ENCODE results near the gene FTH1. TPM values are rescaled to one million over a fixed set of nuclear protein-coding genes. Genes with fewer than 3 reads are reported as not detected.
"Not testable (repeated sequence)": the region's sequence is repeated elsewhere in the genome, so short reads cannot be mapped to it uniquely, and the experiment has no call there.

FTH1 gene
- total RNA-seq, 2 donors from 2014 or later, result 2,226 to 2,809 TPM

DNA sequence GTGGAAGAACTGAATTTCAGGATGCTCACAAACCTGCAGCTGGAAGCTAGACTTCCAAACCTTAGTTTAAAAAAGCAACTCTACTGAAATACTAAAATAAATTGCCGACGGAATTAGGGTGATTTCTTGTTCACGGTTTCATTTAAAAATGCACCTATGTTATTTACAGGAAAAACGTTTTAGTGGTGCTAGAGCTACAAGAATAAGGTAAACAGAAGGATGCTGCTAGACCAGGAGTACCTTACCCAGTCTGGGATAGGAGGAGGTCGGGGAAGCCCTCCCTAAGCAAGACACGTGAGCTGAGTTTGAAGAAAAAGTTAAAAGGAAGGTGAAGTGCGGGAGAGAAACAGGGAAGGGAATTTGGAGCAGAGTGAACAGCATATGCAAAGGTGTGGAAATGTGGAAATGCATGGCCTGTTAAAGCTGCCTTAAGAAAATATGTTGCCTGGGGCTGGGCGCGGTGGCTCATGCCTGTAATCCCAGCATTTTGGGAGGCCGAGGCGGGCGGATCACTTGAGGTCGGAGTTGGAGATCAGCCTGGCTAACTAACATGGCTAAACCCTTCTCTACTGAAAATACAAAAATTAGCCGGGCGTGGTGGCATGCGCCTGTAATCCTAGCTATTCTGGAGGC is 1.4 kb upstream of the FTH1 start:
- no peaks in the 10 kb centered on the region for H3K9me3 ChIP-seq (ENCODE audit: control insufficient read depth, low read length)
- H3K27ac Mint-ChIP-seq, result peak overlapping the region; percentile 97
- H3K36me3 Mint-ChIP-seq (ENCODE audit: low read depth), result peaks cover 30% of the 10 kb centered on the region
- H3K4me3 Mint-ChIP-seq, result peak overlapping the region; percentile 97
- no peaks in the 10 kb centered on the region for H3K27me3 ChIP-seq (ENCODE audit: control insufficient read depth, insufficient read depth, low read length, poor library complexity, severe bottlenecking)
- 88 to 90% methylated on average over 13 to 16 of the region's 16 CpGs for WGBS, 2 experiments (ENCODE audit: insufficient coverage in 1 of 2, insufficient read length in 1 of 2)
- H3K4me3 ChIP-seq (ENCODE audit: low read length), result peak overlapping the region; percentile 91
- no peak overlapping the region for H3K27ac ChIP-seq (ENCODE audit: low read depth, low read length)
- TF ChIP-seq, protein P1, sequence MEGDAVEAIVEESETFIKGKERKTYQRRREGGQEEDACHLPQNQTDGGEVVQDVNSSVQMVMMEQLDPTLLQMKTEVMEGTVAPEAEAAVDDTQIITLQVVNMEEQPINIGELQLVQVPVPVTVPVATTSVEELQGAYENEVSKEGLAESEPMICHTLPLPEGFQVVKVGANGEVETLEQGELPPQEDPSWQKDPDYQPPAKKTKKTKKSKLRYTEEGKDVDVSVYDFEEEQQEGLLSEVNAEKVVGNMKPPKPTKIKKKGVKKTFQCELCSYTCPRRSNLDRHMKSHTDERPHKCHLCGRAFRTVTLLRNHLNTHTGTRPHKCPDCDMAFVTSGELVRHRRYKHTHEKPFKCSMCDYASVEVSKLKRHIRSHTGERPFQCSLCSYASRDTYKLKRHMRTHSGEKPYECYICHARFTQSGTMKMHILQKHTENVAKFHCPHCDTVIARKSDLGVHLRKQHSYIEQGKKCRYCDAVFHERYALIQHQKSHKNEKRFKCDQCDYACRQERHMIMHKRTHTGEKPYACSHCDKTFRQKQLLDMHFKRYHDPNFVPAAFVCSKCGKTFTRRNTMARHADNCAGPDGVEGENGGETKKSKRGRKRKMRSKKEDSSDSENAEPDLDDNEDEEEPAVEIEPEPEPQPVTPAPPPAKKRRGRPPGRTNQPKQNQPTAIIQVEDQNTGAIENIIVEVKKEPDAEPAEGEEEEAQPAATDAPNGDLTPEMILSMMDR (conservative IDR thresholded peaks at IDR 0.05), result no peak
- H3K9ac ChIP-seq (ENCODE audit: extremely low read depth, low read length, poor library complexity, severe bottlenecking), result peak overlapping the region; percentile 89
- H3K27me3 Mint-ChIP-seq (ENCODE audit: insufficient read depth), result no peaks in the 10 kb centered on the region
- peaks cover 45% of the 10 kb centered on the region for H3K4me1 Mint-ChIP-seq
- peaks cover 18% of the 10 kb centered on the region for H3K4me1 ChIP-seq (ENCODE audit: control insufficient read depth, insufficient read depth, low read length)
- DNase-seq, result no peak
- no peaks in the 10 kb centered on the region for H3K9me3 Mint-ChIP-seq
- H3K36me3 ChIP-seq (ENCODE audit: control insufficient read depth, insufficient read depth, low read length), result peaks cover 26% of the 10 kb centered on the region

DNA sequence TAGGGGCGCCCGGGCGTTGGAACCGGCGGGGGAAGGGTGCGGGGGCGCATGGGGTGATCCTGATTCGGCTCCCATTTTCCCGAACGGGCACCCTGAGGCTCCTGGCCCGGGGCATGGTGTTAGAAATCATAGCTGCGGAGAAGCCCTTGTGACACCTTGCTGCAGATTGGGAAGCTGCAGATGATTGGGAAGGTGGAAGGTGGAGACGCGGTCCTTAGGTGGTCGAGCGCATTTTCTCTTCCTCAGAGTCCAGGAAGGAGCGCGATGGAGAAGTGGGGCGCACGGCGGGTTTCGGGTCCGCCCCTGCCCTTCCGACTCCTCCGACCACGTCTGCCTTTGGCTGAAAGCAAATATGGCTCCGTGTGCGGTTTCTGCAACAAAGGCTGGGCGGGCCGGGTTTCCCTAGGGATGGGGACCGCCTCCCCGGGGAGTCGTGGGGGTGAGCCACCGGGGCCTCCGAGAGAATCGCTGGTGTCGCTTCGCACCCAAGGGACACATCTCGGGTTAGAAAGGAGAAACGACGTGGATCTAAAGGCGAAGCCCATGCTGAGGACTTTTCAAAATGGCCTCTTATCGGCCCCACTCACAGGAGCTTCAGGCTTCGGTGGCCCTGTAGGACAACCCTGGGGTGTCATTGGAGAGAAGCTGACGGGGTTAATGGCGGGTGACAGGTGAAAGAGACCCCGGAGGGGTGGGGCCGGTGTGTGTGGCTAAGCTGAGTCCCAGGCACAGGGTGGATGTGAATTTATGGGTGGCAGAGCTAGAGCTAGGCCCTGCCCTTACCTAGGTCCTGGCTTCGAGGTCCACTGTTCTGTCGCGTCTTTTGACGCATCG is 707 bp upstream of the FTH1 start:
- peaks cover 33% of the 10 kb centered on the region for H3K36me3 ChIP-seq (ENCODE audit: control insufficient read depth, insufficient read depth, low read length)
- H3K4me3 ChIP-seq (ENCODE audit: low read length), result peak overlapping the region; percentile 91
- no peaks in the 10 kb centered on the region for H3K9me3 ChIP-seq (ENCODE audit: control insufficient read depth, low read length)
- H3K27me3 ChIP-seq (ENCODE audit: control insufficient read depth, insufficient read depth, low read length, poor library complexity, severe bottlenecking), result no peaks in the 10 kb centered on the region
- no peaks in the 10 kb centered on the region for H3K27me3 Mint-ChIP-seq (ENCODE audit: insufficient read depth)
- H3K27ac Mint-ChIP-seq, result peak overlapping the region; percentile 97
- peak overlapping the region; percentile 97 for H3K4me3 Mint-ChIP-seq
- peaks cover 11% of the 10 kb centered on the region for H3K4me1 ChIP-seq (ENCODE audit: control insufficient read depth, insufficient read depth, low read length)
- peaks cover 39% of the 10 kb centered on the region for H3K4me1 Mint-ChIP-seq
- 23 to 33% methylated on average over 23 to 53 of the region's 53 CpGs for WGBS, 2 experiments (ENCODE audit: insufficient coverage in 1 of 2, insufficient read length in 1 of 2)
- TF ChIP-seq, protein P1 (conservative IDR thresholded peaks at IDR 0.05), result no peak
- H3K9ac ChIP-seq (ENCODE audit: extremely low read depth, low read length, poor library complexity, severe bottlenecking), result peak overlapping the region; percentile 89
- H3K27ac ChIP-seq (ENCODE audit: low read depth, low read length), result peak overlapping the region; percentile 86
- H3K9me3 Mint-ChIP-seq, result no peaks in the 10 kb centered on the region
- DNase-seq, result peak; percentile 79
- peaks cover 37% of the 10 kb centered on the region for H3K36me3 Mint-ChIP-seq (ENCODE audit: low read depth)

DNA sequence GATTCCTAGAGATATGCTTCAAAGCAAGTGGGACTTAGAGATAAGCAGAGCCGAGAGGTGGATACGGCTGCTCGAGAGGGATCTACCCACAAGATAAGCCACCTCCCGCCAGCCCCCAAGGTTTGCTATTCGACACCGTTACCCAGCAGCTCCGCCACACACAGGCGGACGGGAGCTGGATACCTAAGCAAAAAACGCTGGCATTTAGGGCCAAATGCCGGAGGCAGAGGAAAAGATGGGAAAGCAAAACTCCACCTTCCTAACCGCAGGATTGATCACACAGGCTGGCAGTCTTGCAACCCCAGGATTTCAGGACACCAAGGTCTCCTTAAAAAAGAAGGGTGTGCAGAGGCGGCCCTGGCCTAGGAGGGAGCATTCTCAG is 709 bp downstream of the FTH1 start:
- 0% methylated on average over 9 to 13 of the region's 13 CpGs for WGBS, 2 experiments (ENCODE audit: insufficient coverage in 1 of 2, insufficient read length in 1 of 2)
- Mint-ChIP-seq H3K9me3 (no peaks in the 10 kb centered on the region), H3K4me3 (peak overlapping the region; percentile 97), H3K36me3 (ENCODE audit: low read depth) (peaks cover 37% of the 10 kb centered on the region), H3K4me1 (peaks cover 28% of the 10 kb centered on the region), H3K27ac (peak overlapping the region; percentile 91), H3K27me3 (ENCODE audit: insufficient read depth) (no peaks in the 10 kb centered on the region)
- Histone ChIP-seq H3K36me3 (ENCODE audit: control insufficient read depth, insufficient read depth, low read length) (peaks cover 34% of the 10 kb centered on the region), H3K4me3 (ENCODE audit: low read length) (peak overlapping the region; percentile 91), H3K9ac (ENCODE audit: extremely low read depth, low read length, poor library complexity, severe bottlenecking) (peak overlapping the region; percentile 89), H3K4me1 (ENCODE audit: control insufficient read depth, insufficient read depth, low read length) (peaks cover 6% of the 10 kb centered on the region), H3K27me3 (ENCODE audit: control insufficient read depth, insufficient read depth, low read length, poor library complexity, severe bottlenecking) (no peaks in the 10 kb centered on the region), H3K27ac (ENCODE audit: low read depth, low read length) (no peak overlapping the region), H3K9me3 (ENCODE audit: control insufficient read depth, low read length) (no peaks in the 10 kb centered on the region)
- DNase-seq, result no peak
- TF ChIP-seq, protein P1 (conservative IDR thresholded peaks at IDR 0.05), result no peak

DNA sequence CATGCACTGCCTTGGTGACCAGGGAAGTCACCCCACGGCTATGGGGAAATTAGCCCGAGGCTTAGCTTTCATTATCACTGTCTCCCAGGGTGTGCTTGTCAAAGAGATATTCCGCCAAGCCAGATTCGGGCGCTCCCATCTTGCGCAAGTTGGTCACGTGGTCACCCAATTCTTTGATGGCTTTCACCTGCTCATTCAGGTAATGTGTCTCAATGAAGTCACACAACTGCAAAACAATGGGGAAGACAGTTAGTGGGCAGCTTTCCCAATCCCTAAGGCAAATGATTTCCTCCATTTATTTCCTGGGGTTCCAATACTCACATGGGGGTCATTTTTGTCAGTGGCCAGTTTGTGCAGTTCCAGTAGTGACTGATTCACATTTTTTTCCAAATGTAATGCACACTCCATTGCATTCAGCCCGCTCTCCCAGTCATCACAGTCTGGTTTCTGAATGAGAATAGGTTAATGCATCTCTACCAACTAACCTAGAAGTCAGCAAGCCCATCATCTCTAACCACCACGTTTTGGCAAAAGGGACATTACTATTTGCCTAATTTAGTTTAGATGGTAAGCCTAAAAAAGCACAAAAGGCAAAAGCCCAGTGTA is 2.7 kb downstream of the FTH1 start:
- peak overlapping the region; percentile 91 for H3K4me3 ChIP-seq (ENCODE audit: low read length)
- DNase-seq; H3K9ac ChIP-seq (ENCODE audit: extremely low read depth, low read length, poor library complexity, severe bottlenecking); H3K27me3 ChIP-seq (ENCODE audit: control insufficient read depth, insufficient read depth, low read length, poor library complexity, severe bottlenecking); H3K27ac Mint-ChIP-seq; H3K27me3 Mint-ChIP-seq (ENCODE audit: insufficient read depth); H3K27ac ChIP-seq (ENCODE audit: low read depth, low read length); H3K9me3 ChIP-seq (ENCODE audit: control insufficient read depth, low read length); H3K4me1 ChIP-seq (ENCODE audit: control insufficient read depth, insufficient read depth, low read length); H3K9me3 Mint-ChIP-seq: not testable (repeated sequence)
- 96 to 97% methylated on average over 8 to 9 of the region's 9 CpGs for WGBS, 2 experiments (ENCODE audit: insufficient coverage in 1 of 2, insufficient read length in 1 of 2)
- Mint-ChIP-seq H3K36me3 (ENCODE audit: low read depth) (peaks cover 37% of the 10 kb centered on the region), H3K4me1 (peaks cover 19% of the 10 kb centered on the region), H3K4me3 (peak overlapping the region; percentile 97)
- peaks cover 34% of the 10 kb centered on the region for H3K36me3 ChIP-seq (ENCODE audit: control insufficient read depth, insufficient read depth, low read length)

Data from endodermal cell (in vitro differentiated cells).